WTC11 (cell line): Measurements from ENCODE around the gene ILKAP. TPM values are rescaled to one million over a fixed set of nuclear protein-coding genes. Genes with fewer than 3 reads are reported as not detected.

Experiments used
- ATAC-seq: fragments of 200-7000 bp; cut with Tn5 transposase; 2 replicates; pipeline ENCODE4 v1.10.0; 2021; ENCODE audit warnings: mild to moderate bottlenecking, moderate library complexity
- Bru-seq: library from RNA; stranded (reverse); fragments of 400-500 nt; gene quantifications from one replicate; lab custom pipeline; 2021; lab: Mats Ljungman, UMichigan
- CTCF ChIA-PET: fragments of 300-600 bp; sonication (Branson Sonifier 250); formaldehyde crosslinking; loops from one replicate; lab custom pipeline; 2021; ENCODE audit warnings: antibody characterized with exemption; lab: Charles Lee
- POLR2A ChIA-PET: fragments of 350-600 bp; sonication (Branson Sonifier 250); formaldehyde crosslinking; loops from one replicate; lab custom pipeline; 2021; ENCODE audit warnings: antibody characterized with exemption; lab: Charles Lee
- DNase-seq: peaks from one replicate; pipeline ENCODE4 v3.0.0; 2021; ENCODE audit warnings: low spot score
- H3K27ac Mint-ChIP-seq: 2 replicates; pipeline ENCODE4 v1.8.0; 2021; ENCODE audit warnings: mixed read lengths
- H3K27me3 Mint-ChIP-seq: 2 replicates; pipeline ENCODE4 v1.8.0; 2021; ENCODE audit warnings: low read depth, mild to moderate bottlenecking, moderate library complexity, mixed read lengths
- H3K36me3 Mint-ChIP-seq: 2 replicates; pipeline ENCODE4 v1.8.0; 2021; ENCODE audit warnings: mixed read lengths
- H3K4me1 Mint-ChIP-seq: 2 replicates; pipeline ENCODE4 v1.8.0; 2022; ENCODE audit warnings: mixed read lengths
- H3K4me3 Mint-ChIP-seq: 2 replicates; pipeline ENCODE4 v1.8.0; 2021; ENCODE audit warnings: mild to moderate bottlenecking, moderate library complexity, mixed read lengths
- H3K9me3 Mint-ChIP-seq: 2 replicates; pipeline ENCODE4 v1.8.0; 2021; ENCODE audit warnings: mixed read lengths
- ESRRA ChIP-seq: sonication (generic); formaldehyde crosslinking; IDR thresholded peaks from 2 replicates; pipeline ENCODE4 v1.8.1; 2022; ENCODE audit warnings: mild to moderate bottlenecking, missing genetic modification reagents, borderline replicate concordance
- FOXJ3 ChIP-seq: sonication (generic); formaldehyde crosslinking; IDR thresholded peaks from 2 replicates; pipeline ENCODE4 v1.9.0; 2021; ENCODE audit warnings: missing genetic modification reagents, mild to moderate bottlenecking, borderline replicate concordance
- FOXK1 ChIP-seq: sonication (generic); formaldehyde crosslinking; IDR thresholded peaks from 2 replicates; pipeline ENCODE4 v1.8.0; 2022; ENCODE audit warnings: mild to moderate bottlenecking, moderate library complexity, missing genetic modification reagents
- FOXP1 ChIP-seq: sonication (generic); formaldehyde crosslinking; IDR thresholded peaks from 2 replicates; pipeline ENCODE4 v1.8.0; 2022; ENCODE audit warnings: missing genetic modification reagents, mild to moderate bottlenecking, moderate library complexity, borderline replicate concordance
- GABPB1 ChIP-seq: sonication (generic); formaldehyde crosslinking; IDR thresholded peaks from 2 replicates; pipeline ENCODE4 v1.8.1; 2023; ENCODE audit warnings: mild to moderate bottlenecking, missing genetic modification reagents
- MXD4 ChIP-seq: fragments of 250-450 bp; sonication (Bioruptor Pico); IDR thresholded peaks from 2 replicates; pipeline ENCODE4 v1.8.0; 2021; ENCODE audit warnings: mild to moderate bottlenecking, moderate library complexity, borderline replicate concordance
- MYBL2 ChIP-seq: sonication (generic); formaldehyde crosslinking; IDR thresholded peaks from 2 replicates; pipeline ENCODE4 v1.8.1; 2023; ENCODE audit warnings: mild to moderate bottlenecking, moderate library complexity, missing genetic modification reagents
- NFE2L1 ChIP-seq: sonication (generic); formaldehyde crosslinking; IDR thresholded peaks from 2 replicates; pipeline ENCODE4 v1.8.1; 2023; ENCODE audit warnings: missing genetic modification reagents
- NFYB ChIP-seq: sonication (generic); formaldehyde crosslinking; conservative IDR thresholded peaks from 2 replicates; pipeline ENCODE4 v1.8.0; 2022; ENCODE audit warnings: low read depth, missing genetic modification reagents
- NR2C2 ChIP-seq: sonication (generic); formaldehyde crosslinking; IDR thresholded peaks from 2 replicates; pipeline ENCODE4 v1.8.0; 2022; ENCODE audit warnings: mild to moderate bottlenecking, missing genetic modification reagents
- SOX15 ChIP-seq: fragments of 250-450 bp; sonication (Bioruptor Pico); IDR thresholded peaks from 2 replicates; pipeline ENCODE4 v1.9.0; 2021; ENCODE audit warnings: mild to moderate bottlenecking
- SP1 ChIP-seq: sonication (generic); formaldehyde crosslinking; conservative IDR thresholded peaks from 2 replicates; pipeline ENCODE4 v1.8.1; 2022; ENCODE audit warnings: missing genetic modification reagents
- TEAD1 ChIP-seq: sonication (generic); formaldehyde crosslinking; IDR thresholded peaks from 2 replicates; pipeline ENCODE4 v1.8.0; 2022; ENCODE audit warnings: mild to moderate bottlenecking, missing genetic modification reagents
- ZNF416 ChIP-seq: fragments of 250-450 bp; sonication (Bioruptor Pico); IDR thresholded peaks from 2 replicates; pipeline ENCODE4 v1.9.0; 2021; ENCODE audit warnings: mild to moderate bottlenecking, inconsistent platforms
- long read RNA-seq, 3 experiments: library from RNA in 1 of 3; library from capped mRNA in 1 of 3; library from polyadenylated mRNA in 1 of 3; unstranded in 2 of 3; stranded (forward) in 1 of 3; transcript quantifications; one replicate each; pipeline ENCODE4 v2.0.0, GENCODE V29; 2021
- total RNA-seq: library from RNA; stranded (reverse); gene quantifications from 3 replicates; pipeline ENCODE4 v1.2.3, GENCODE V29; 2021
- TF ChIP-seq, protein P1 (sequence below): fragments of 250-450 bp; sonication (Bioruptor Pico); IDR thresholded peaks from 2 replicates; pipeline ENCODE4 v2.1.2; 2022; ENCODE audit warnings: mild to moderate bottlenecking, moderate library complexity
- TF ChIP-seq, protein P2 (sequence below): sonication (generic); formaldehyde crosslinking; IDR thresholded peaks from 2 replicates; pipeline ENCODE4 v1.8.0; 2022; ENCODE audit warnings: mild to moderate bottlenecking, missing genetic modification reagents
- TF ChIP-seq, protein P3 (sequence below): sonication (generic); formaldehyde crosslinking; IDR thresholded peaks from 2 replicates; pipeline ENCODE4 v1.8.0; 2022; ENCODE audit warnings: mild to moderate bottlenecking, missing genetic modification reagents
- TF ChIP-seq, protein P4 (sequence below): sonication (generic); formaldehyde crosslinking; IDR thresholded peaks from 2 replicates; pipeline ENCODE4 v1.8.1; 2023; ENCODE audit warnings: mild to moderate bottlenecking, missing genetic modification reagents, moderate library complexity

The ILKAP gene, protein sequence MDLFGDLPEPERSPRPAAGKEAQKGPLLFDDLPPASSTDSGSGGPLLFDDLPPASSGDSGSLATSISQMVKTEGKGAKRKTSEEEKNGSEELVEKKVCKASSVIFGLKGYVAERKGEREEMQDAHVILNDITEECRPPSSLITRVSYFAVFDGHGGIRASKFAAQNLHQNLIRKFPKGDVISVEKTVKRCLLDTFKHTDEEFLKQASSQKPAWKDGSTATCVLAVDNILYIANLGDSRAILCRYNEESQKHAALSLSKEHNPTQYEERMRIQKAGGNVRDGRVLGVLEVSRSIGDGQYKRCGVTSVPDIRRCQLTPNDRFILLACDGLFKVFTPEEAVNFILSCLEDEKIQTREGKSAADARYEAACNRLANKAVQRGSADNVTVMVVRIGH
- total RNA-seq = 26.4 to 32.7 TPM (median 26.7 TPM) in 3 replicates
- Bru-seq, nascent RNA = percentile 84 among the genes with signal in this experiment
- long read RNA-seq, experiment 1, transcript ILKAP-201 (12 exons, 1,490 nt) = major isoform, 49 of 88 reads
- long read RNA-seq, experiment 1, partial matches to known transcripts = 7 of 88 reads
- long read RNA-seq, experiment 1, other reads (novel, unspliced or antisense) = 31 of 88 reads
- long read RNA-seq, experiment 2, transcript ILKAP-201 (12 exons, 1,490 nt) = major isoform, 10 of 17 reads
- long read RNA-seq, experiment 2, partial matches to known transcripts = 4 of 17 reads
- long read RNA-seq, experiment 2, other reads (novel, unspliced or antisense) = 3 of 17 reads
- long read RNA-seq, experiment 3, transcript ILKAP-201 (12 exons, 1,490 nt) = major isoform, 12 of 13 reads
- long read RNA-seq, experiment 3, partial matches to known transcripts = 0 of 13 reads
- long read RNA-seq, experiment 3, other reads (novel, unspliced or antisense) = 1 of 13 reads

DNA sequence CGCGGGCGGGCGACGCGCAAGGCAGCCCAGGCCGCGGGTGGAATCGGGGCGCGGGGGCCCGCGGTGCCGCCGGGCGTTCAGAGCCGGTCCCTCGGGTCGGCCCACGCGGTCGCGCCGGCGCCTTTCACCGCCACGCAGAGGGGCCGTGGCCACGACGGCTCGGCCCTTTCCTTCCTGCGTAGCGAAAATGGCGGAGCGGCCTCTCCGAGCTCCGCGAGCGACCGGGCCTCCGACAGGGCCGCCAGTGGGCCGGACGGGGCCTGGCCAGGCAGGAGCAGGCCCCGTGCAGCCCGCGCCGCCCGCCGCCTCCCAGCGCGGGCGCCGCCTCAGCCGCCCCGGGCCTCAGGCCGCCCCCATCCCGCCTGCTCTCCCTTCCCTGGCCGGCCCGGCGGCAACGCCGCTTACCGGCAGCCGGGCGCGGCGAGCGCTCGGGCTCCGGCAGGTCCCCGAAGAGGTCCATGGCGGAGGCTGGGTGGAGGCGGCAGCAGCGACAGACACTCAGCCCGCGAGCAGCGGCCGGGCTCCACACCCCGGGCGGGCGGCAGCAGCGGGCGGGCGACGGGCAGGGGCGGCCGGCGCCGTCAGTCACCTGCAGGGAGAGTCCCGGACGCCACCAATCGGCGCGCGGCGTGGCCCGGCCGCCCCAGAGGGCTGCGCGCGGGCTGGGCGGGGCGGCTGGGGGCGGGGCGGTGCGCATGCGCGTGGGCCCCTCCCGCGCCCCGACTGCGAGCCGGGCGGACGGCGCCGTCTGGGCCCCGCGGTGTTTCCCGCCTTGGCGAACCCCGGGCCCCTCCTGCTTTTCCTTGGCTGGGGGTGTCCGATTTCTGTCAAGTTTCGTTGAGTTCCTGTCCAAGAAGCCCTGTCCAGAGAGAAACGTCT is at the start of gene ILKAP:
TSS of gene ILKAP (minus strand) at position 602 of the 879 bp plus-strand sequence. CDS start at position 460, 142 bp downstream.
- TF ChIP-seq FOXP1 (CRISPR knock-in tag) = peak; percentile 6; the same call in 1 of the 2 replicates
- TF ChIP-seq NFE2L1 (CRISPR knock-in tag) = 0 out of 2 replicates have a peak, but pooled peaks have one; percentile 25
- no peak for TF ChIP-seq FOXJ3 (CRISPR knock-in tag)
- no peak for TF ChIP-seq GABPB1 (CRISPR knock-in tag)
- no peak for TF ChIP-seq MXD4 (CRISPR knock-in tag)
- TF ChIP-seq, protein P1, sequence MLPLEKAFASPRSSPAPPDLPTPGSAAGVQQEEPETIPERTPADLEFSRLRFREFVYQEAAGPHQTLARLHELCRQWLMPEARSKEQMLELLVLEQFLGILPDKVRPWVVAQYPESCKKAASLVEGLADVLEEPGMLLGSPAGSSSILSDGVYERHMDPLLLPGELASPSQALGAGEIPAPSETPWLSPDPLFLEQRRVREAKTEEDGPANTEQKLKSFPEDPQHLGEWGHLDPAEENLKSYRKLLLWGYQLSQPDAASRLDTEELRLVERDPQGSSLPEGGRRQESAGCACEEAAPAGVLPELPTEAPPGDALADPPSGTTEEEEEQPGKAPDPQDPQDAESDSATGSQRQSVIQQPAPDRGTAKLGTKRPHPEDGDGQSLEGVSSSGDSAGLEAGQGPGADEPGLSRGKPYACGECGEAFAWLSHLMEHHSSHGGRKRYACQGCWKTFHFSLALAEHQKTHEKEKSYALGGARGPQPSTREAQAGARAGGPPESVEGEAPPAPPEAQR = no peak
- peak; percentile 53; the same call in 1 of the 2 replicates for TF ChIP-seq MYBL2 (CRISPR knock-in tag)
- TF ChIP-seq SOX15 (CRISPR knock-in tag) = no peak
- TF ChIP-seq, protein P2, sequence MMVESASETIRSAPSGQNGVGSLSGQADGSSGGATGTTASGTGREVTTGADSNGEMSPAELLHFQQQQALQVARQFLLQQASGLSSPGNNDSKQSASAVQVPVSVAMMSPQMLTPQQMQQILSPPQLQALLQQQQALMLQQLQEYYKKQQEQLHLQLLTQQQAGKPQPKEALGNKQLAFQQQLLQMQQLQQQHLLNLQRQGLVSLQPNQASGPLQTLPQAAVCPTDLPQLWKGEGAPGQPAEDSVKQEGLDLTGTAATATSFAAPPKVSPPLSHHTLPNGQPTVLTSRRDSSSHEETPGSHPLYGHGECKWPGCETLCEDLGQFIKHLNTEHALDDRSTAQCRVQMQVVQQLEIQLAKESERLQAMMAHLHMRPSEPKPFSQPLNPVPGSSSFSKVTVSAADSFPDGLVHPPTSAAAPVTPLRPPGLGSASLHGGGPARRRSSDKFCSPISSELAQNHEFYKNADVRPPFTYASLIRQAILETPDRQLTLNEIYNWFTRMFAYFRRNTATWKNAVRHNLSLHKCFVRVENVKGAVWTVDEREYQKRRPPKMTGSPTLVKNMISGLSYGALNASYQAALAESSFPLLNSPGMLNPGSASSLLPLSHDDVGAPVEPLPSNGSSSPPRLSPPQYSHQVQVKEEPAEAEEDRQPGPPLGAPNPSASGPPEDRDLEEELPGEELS (CRISPR knock-in tag) = peak; percentile 25; the same call in 1 of the 2 replicates
- TF ChIP-seq, protein P3, sequence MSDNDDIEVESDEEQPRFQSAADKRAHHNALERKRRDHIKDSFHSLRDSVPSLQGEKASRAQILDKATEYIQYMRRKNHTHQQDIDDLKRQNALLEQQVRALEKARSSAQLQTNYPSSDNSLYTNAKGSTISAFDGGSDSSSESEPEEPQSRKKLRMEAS (CRISPR knock-in tag) = peak; percentile 59; the same call in 1 of the 2 replicates
- TF ChIP-seq ZNF416 = no peak
- TF ChIP-seq, protein P4, sequence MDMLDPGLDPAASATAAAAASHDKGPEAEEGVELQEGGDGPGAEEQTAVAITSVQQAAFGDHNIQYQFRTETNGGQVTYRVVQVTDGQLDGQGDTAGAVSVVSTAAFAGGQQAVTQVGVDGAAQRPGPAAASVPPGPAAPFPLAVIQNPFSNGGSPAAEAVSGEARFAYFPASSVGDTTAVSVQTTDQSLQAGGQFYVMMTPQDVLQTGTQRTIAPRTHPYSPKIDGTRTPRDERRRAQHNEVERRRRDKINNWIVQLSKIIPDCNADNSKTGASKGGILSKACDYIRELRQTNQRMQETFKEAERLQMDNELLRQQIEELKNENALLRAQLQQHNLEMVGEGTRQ (CRISPR knock-in tag) = peak; percentile 47; the same call in 1 of the 2 replicates
- TF ChIP-seq NR2C2 (CRISPR knock-in tag) = no peak
- TF ChIP-seq NFYB = peak; percentile 50; the same call in 1 of the 2 replicates
- 0 out of 2 replicates have a peak, but pooled peaks have one; percentile 20 for TF ChIP-seq TEAD1 (CRISPR knock-in tag)
- peak; percentile 11; the same call in 1 of the 2 replicates for TF ChIP-seq ESRRA
- TF ChIP-seq FOXK1 (CRISPR knock-in tag) = peak; percentile 19; the same call in 1 of the 2 replicates
- peak; percentile 79 for TF ChIP-seq SP1 (CRISPR knock-in tag)
- ATAC-seq (peak; percentile 97), DNase-seq (peak; percentile 82)
- CTCF ChIA-PET = no interaction called here
- POLR2A ChIA-PET = no interaction called here
- Mint-ChIP-seq H3K27ac (no peak within 1 kb of the TSS), H3K4me1 (peaks cover 16% of the 10 kb centered on the region), H3K27me3 (peaks cover 15% of the 10 kb centered on the region), H3K36me3 (peaks cover 9% of the 10 kb centered on the region), H3K9me3 (peaks cover 10% of the 10 kb centered on the region), H3K4me3 (peak within 1 kb of the TSS; percentile 82)
